LNCaP clone FGC (cell line): ENCODE data around the gene PXMP2.

Experiments used
- DNase-seq: peaks from one replicate; pipeline ENCODE4 v3.0.0-alpha.2; 2011; ENCODE audit warnings: low read depth
- H3K4me3 ChIP-seq: 2 replicates; pipeline ENCODE4 v1.5.1; 2011; ENCODE audit warnings: mild to moderate bottlenecking, low read depth, low read length, control low read depth
- CTCF ChIP-seq: IDR thresholded peaks from 2 replicates; pipeline ENCODE4 v1.5.1; 2012; ENCODE audit warnings: mild to moderate bottlenecking; ENCODE audit not compliant: control insufficient read depth, insufficient read depth; ENCODE audit errors: extremely low read depth

The PXMP2 gene

GRCh38 chr12:132660996-132661395, 26.4 kb upstream of the PXMP2 start:
- H3K4me3 ChIP-seq, result no peak overlapping the region
- no peak for TF ChIP-seq CTCF
- no peak for DNase-seq

GRCh38 chr12:132661972-132662371, 25.4 kb upstream of the PXMP2 start:
- no peak for DNase-seq
- no peak overlapping the region for H3K4me3 ChIP-seq
- no peak for TF ChIP-seq CTCF

- DNase-seq, result no peak
- no peak overlapping the region for H3K4me3 ChIP-seq
- no peak for TF ChIP-seq CTCF
These were observed 24.3 kb upstream of the PXMP2 start for GRCh38 chr12:132662901-132663755.

GRCh38 chr12:132664206-132665148, 22.9 kb upstream of the PXMP2 start:
- no peak for DNase-seq
- no peak overlapping the region for H3K4me3 ChIP-seq
- no peak for TF ChIP-seq CTCF

GRCh38 chr12:132665149-132665491, 22.3 kb upstream of the PXMP2 start:
- no peak for TF ChIP-seq CTCF
- H3K4me3 ChIP-seq, result no peak overlapping the region
- no peak for DNase-seq

GRCh38 chr12:132665794-132666193, 21.6 kb upstream of the PXMP2 start:
- DNase-seq, result no peak
- no peak for TF ChIP-seq CTCF
- no peak overlapping the region for H3K4me3 ChIP-seq
